Progenitor cell of endocrine pancreas (in vitro differentiated cells): Measurements from ENCODE around the gene PLEKHH3. TPM values are rescaled to one million over a fixed set of nuclear protein-coding genes. Genes with fewer than 3 reads are reported as not detected.
"Not testable (repeated sequence)": the region's sequence is repeated elsewhere in the genome, so short reads cannot be mapped to it uniquely, and the experiment has no call there.

Experiments
- DNase-seq: peaks from one replicate; pipeline ENCODE4 v3.0.0; 2021; ENCODE audit warnings: low spot score; ENCODE audit not compliant: unreplicated experiment
- H3K27ac Mint-ChIP-seq: 2 replicates; pipeline ENCODE4 v1.8.0; 2021; ENCODE audit warnings: mild to moderate bottlenecking, moderate library complexity, mixed read lengths
- H3K27me3 Mint-ChIP-seq: 2 replicates; pipeline ENCODE4 v1.8.0; 2021; ENCODE audit warnings: mixed read lengths
- H3K36me3 Mint-ChIP-seq: 2 replicates; pipeline ENCODE4 v1.8.0; 2022; ENCODE audit warnings: mixed read lengths; ENCODE audit not compliant: insufficient read depth
- H3K4me1 Mint-ChIP-seq: 2 replicates; pipeline ENCODE4 v1.8.0; 2021; ENCODE audit warnings: low read depth, mixed read lengths
- H3K4me3 Mint-ChIP-seq: 2 replicates; pipeline ENCODE4 v1.8.0; 2021; ENCODE audit warnings: low read depth, mild to moderate bottlenecking, moderate library complexity, mixed read lengths
- H3K9me3 Mint-ChIP-seq: 2 replicates; pipeline ENCODE4 v1.8.0; 2021; ENCODE audit warnings: low read depth, mixed read lengths
- total RNA-seq: library from RNA; stranded (reverse); gene quantifications from 2 replicates; pipeline ENCODE4 v1.2.1, GENCODE V29; 2021
- TF ChIP-seq, protein P1 (sequence below): fragments of 200-600 bp; sonication (generic); IDR thresholded peaks from one replicate; pipeline ENCODE4 v1.5.0; 2021; ENCODE audit warnings: antibody characterized with exemption, mild to moderate bottlenecking; ENCODE audit not compliant: unreplicated experiment

Gene PLEKHH3
- total RNA-seq, 1 donor from 2014 or later, result 14.1 TPM

DNA sequence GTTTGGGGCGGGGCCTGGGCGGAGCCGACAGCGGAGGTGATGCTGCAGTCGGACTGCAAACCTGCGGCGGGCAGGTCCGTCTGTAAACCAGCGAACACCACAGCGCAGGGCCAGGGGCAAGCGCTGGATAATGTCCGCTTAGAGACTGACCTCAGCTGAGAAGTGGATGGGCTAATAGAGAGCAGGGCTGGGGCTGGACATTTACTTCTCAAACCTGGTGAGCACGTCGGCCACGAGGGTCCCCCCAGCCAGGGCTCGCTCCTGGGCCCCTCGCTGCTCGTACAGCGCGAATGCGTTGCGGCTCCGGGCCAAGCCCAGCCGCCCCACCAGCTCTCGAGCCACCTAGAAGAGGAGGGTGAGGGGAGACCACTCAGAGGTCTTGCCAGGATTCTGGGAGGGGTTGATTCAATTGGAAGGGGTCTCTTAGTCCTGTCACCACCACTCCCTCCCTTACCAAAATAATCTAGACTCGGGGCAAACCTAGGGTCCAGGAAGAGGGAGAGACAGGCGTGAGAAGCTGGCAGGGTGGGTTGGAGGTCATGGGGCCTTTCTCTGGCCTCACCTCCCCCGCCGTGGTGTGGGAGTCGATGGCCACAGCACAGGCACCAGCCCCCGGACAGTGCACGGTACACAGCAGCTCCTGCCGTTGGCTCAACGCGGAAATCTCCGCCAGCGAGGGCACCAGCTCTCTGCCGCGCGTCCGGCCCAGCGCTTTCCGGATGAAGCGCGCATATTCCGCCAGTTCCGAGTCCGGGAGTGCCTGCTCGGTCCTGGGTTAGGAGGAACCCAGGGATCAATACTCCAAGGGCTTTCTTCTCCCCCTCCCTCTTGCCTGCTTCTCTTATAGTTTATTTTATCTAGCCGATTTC lies 5.8 kb downstream of the PLEKHH3 start:
- Mint-ChIP-seq H3K27ac (no peak overlapping the region), H3K4me3 (no peak overlapping the region), H3K4me1 (peaks cover 7% of the 10 kb centered on the region), H3K36me3 (peaks cover 23% of the 10 kb centered on the region), H3K9me3 (no peaks in the 10 kb centered on the region), H3K27me3 (peaks cover 43% of the 10 kb centered on the region)
- TF ChIP-seq, protein P1, sequence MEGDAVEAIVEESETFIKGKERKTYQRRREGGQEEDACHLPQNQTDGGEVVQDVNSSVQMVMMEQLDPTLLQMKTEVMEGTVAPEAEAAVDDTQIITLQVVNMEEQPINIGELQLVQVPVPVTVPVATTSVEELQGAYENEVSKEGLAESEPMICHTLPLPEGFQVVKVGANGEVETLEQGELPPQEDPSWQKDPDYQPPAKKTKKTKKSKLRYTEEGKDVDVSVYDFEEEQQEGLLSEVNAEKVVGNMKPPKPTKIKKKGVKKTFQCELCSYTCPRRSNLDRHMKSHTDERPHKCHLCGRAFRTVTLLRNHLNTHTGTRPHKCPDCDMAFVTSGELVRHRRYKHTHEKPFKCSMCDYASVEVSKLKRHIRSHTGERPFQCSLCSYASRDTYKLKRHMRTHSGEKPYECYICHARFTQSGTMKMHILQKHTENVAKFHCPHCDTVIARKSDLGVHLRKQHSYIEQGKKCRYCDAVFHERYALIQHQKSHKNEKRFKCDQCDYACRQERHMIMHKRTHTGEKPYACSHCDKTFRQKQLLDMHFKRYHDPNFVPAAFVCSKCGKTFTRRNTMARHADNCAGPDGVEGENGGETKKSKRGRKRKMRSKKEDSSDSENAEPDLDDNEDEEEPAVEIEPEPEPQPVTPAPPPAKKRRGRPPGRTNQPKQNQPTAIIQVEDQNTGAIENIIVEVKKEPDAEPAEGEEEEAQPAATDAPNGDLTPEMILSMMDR, result no peak
- DNase-seq, result no peak

DNA sequence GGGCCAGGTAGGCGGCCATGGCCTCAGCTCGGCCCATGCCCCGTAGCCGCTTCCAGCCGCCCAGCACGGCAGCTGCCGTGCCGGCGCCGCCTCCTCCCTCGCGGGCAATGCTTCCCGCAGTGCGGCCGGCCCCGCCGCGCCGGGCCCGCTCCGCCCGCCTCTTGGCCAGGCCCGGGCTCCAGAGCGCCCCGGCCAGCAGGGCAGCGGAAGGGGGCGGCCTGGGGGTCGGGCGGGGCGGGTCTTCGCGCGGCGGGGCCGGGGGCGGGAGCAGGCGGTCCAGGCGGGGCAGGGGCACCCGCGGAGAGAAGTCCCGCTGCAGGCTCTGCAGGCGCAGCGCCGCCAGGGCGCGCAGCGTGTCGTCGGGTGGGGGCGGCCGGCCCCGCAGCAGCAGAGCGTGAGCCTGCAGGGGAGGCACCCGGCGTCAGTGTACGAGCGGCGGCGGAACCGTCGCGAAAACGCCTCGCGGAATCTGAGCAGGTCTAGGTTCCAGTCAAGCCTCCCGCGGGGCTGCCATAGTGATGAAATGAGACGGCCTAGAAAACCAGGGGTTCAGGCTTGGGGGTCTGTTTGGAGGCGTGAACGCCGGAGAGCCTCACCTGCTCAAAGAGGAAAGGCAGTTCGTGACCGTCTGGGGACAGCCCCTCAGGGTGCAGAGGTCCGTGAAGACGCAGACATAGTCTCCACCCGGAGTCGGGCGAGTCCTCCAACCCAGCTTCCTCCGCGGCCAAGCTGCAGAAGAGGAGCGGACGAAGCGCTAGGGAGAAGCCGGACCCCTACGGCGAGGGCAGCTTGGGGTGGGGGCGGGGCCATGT lies 6.6 kb downstream of the PLEKHH3 start:
- Mint-ChIP-seq H3K27ac (no peak overlapping the region), H3K9me3 (no peaks in the 10 kb centered on the region), H3K4me1 (peaks cover 7% of the 10 kb centered on the region), H3K27me3 (peaks cover 43% of the 10 kb centered on the region), H3K4me3 (no peak overlapping the region), H3K36me3 (peaks cover 26% of the 10 kb centered on the region)
- TF ChIP-seq, protein P1, result peak; percentile 32
- no peak for DNase-seq

DNA sequence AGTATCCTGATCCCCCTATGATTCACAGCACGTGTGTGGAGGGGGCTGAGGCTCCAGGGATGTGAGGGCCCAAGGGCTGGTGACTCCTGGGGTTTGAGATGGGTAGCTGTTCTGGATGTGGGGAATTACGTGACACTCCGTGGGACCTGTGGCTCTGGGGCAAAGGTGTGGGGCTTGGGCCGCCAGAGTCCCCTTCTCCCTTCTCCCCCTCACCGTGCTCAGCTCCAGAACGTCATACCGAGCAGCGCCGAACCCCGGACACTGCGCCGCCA lies 7.2 kb downstream of the PLEKHH3 start:
- Mint-ChIP-seq H3K36me3 (peaks cover 26% of the 10 kb centered on the region), H3K27ac (no peak overlapping the region), H3K27me3 (peaks cover 41% of the 10 kb centered on the region), H3K9me3 (no peaks in the 10 kb centered on the region), H3K4me1 (peaks cover 5% of the 10 kb centered on the region), H3K4me3 (no peak overlapping the region)
- TF ChIP-seq, protein P1, result no peak
- DNase-seq, result no peak

DNA sequence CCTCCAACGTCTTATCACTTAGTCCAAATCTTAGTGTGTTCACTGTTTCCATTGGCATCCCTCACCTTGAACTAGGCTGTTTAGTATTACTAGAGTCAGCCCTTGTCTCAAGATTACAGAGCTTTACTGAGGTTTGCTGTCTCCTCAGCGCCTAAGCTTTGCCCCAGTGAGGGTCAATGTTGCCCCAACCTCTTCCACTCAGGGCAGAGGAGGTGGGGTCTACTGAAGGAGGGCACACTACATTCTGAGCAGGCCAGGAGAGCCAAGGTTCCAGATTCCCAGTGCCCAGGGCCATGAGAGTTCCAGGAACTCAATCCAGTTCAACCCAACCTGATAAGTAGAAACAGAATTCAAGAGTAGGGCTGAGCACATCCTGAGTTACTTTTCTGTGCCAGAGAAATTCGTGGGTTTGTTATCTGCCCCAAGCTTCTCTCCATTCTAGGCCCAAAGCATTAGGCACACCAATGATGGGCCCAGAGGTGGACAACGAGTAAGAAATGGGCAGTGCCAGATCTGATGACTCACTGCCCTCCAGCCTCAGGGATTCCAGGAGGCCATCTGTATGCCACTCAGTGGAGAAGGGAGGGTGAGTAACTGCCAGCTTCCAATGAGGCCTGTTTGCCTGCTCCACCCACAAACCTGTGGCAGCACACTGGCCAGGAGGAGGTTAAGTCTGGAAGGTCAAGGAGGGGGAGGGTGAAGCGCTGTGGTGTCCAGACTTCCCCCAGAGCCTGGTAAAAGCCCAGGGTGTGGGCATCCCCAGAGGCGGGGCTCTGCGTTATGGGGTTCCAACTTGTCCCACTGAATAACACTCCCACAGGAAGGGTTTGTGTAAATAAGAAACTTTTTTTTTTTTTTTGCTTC lies 9.5 kb downstream of the PLEKHH3 start:
- peaks cover 5% of the 10 kb centered on the region for H3K4me1 Mint-ChIP-seq
- no peak for DNase-seq
- peaks cover 25% of the 10 kb centered on the region for H3K36me3 Mint-ChIP-seq
- H3K4me3 Mint-ChIP-seq, result no peak overlapping the region
- peaks cover 30% of the 10 kb centered on the region for H3K27me3 Mint-ChIP-seq
- no peaks in the 10 kb centered on the region for H3K9me3 Mint-ChIP-seq
- TF ChIP-seq, protein P1, result no peak
- H3K27ac Mint-ChIP-seq, result no peak overlapping the region

DNA sequence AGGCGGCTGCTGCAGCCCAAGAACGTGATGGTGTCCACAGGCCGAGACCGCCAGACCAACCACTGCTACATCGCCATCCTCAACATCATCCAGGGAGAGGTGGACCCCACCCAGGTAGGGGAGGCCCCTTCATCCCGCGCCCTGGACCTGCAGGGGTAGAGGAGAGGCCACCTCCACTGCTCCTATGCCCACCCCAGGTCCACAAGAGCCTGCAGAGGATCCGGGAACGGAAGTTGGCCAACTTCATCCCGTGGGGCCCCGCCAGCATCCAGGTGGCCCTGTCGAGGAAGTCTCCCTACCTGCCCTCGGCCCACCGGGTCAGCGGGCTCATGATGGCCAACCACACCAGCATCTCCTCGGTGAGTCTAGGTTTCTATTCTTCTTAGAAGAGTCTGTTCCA lies 10.7 kb downstream of the PLEKHH3 start:
- not testable (repeated sequence) for DNase-seq, H3K9me3 Mint-ChIP-seq, H3K4me1 Mint-ChIP-seq, H3K4me3 Mint-ChIP-seq, H3K27ac Mint-ChIP-seq
- Mint-ChIP-seq H3K36me3 (peaks cover 23% of the 10 kb centered on the region), H3K27me3 (peaks cover 21% of the 10 kb centered on the region)
